8988T (cell line): ENCODE measurements around the gene NUDT7.

Experiments
- DNase-seq: peaks from one replicate; pipeline ENCODE4 v3.0.0; 2011

Gene NUDT7

DNA sequence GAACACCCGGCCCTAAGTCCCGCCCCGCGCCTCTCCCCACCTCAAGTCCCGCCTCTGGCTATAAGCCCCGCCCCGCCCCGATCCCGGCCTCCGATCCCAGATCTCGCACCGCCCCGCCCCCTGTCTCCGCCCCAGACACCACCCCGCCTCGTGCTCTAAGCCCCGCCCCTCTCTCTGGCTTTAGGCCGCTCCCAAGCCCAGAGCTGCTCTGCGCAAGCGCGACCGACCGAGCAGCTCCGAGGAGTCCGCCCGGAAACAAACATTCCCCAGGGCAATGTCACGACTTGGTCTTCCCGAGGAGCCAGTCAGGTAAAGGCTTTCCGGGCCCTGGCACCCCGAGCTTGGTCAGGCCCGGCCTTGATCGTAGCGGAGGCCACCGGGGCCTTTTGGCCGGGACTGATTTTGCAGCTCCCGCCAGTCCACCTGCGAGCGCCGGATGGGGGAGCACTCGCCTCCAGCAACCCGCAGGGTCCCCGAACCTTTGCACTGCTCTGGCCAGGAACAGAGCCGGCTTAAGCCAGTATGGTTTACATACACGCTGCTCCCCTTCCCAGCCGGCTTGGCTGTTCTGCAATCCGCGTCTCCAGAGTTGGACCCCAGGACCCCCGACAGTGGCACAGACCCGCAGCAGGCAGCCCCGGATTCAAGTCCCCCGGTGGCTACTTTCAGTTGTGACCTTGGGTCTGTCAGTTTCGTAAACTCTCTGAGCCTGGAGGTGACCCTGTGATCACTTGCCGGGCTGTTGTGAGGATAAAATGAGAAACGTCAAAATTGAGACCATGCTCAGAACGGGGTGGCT lies at the start of gene NUDT7:
Gene NUDT7 (plus strand): TSS at position 206 of the 799 bp plus-strand sequence. CDS start 69 bp downstream, at position 275.
- peak; percentile 94 for DNase-seq

DNA sequence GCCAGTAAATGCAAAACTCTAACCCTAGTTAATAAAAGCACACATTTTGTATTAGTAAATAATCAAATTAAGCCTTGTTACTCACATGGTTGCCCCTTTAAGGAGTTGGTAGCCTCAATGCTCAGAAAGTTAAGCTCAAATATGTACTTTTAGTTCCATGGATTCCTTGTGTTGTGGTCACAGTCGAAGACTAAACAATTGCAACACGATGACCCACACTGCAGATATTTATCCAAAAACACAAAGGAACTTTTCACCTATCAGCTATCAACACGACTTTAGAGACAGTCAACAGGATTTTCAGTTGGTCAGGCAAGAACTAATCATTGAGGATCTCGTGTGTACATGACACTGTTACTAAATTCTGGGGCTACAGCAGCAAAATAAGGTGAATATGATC lies 47.4 kb upstream of the NUDT7 start:
- DNase-seq: no peak

DNA sequence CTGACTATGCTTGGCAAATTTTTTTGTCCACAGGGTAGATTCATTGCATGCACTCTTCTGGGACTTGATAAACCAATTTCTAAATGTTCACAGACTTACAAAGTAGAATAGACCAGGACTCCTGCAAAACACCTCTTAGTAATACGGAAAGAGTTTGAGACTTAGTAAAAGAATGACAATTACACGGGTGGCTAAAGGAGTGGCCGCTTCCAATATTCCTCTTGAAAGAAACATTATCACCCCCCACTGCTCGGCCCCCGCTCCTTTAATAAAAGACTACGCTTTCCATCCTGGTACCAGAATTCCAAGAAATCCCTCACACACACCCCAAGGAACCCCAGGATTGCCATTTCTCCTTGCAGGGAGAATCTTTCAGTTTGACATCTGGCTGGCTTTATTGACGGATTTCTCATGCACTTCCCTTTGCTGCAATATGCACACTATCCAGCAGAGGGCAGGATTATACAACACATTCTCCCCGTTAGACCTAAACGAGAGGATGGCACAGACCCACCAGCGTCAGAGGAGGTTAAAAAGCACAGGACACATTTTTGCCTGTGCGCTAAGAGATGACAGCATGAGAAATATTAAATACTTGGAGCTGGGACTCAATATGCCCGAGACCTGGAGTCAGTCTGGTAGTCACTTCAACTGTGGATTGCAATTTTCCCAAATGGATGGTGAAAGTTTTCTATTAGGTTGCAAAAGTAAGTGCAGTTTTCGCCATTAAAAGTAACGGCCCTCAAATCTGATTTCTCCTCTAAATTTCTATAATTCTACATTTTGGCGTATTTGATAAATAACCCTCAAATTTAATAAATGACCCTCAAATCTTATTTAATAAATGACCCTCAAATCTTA lies 46.6 kb upstream of the NUDT7 start:
- peak; percentile 35 for DNase-seq

DNA sequence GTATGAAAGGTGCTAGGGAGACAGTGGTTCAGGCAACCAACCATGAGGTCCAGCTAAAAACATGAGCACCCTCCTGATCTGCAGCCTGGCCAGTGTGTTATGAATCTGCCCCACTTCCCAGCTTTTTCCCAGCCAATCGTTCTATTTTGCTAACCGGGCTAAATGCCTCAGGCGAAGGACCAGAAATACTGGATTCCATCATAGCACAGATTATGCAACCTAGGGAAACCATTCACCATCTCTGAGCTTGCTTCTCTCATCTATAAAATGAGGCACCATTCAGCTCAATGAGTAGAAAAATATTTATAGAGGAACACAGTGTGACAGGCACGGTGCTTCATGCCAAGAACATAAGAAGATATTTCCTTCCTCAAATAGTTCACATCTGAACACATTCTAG lies 45.2 kb upstream of the NUDT7 start:
- DNase-seq: no peak

DNA sequence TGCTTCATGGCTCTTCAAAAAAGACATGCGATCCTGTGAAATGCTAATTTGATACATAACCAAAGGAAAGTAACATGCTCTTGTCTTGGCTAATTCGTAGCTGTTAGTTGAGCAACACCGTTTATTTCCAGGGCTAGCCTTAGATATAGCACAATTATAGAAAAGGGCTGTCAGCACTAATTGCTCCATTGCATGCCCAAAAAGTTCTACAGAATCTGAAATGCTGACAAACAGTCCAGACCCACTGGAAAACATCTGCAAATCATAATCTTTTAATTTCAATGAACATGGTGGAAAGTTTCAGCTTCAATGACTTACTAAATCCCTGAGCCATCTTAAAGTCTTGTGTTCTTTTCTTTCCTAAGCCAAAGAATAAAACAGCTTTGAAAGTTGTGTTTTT lies 42.9 kb upstream of the NUDT7 start:
- no peak for DNase-seq

DNA sequence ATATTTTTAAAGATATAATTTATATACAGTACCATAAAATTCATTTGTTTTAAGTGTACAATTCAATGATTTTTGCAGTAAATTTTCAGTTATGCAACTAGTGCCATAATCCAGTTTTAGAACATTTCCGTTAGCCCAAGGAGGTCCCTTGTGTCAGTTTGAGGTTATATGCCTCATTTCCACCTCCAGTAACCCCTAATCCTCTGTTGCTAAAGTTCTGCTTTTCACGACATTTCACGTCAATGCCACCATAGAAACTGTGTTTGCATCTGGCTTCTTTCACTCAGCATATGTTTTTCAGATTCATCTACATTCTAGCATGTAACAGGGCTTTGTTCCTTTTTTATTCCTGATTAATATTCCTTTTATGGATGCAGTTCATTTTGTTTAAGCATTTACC lies 42.4 kb upstream of the NUDT7 start:
- no peak for DNase-seq

DNA sequence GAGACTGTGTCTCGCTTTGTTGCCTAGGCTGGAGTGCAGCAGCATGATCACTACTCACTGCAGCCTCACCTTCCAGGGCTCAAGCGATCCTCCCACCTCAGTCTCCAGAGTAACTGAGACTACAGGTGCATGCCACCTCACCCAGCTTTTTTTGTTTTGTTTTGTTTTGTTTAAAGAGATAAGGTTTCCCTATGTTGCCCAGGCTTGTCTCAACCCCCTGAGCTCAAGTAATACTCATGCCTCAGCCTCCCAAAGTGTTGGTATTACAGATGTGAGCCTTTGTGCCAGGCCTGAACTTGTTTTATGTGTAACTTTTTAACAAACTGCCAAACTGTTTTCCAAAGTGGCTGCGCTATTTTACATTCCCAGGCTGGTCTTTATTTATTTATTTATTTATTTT lies 41.8 kb upstream of the NUDT7 start:
- DNase-seq: no peak

DNA sequence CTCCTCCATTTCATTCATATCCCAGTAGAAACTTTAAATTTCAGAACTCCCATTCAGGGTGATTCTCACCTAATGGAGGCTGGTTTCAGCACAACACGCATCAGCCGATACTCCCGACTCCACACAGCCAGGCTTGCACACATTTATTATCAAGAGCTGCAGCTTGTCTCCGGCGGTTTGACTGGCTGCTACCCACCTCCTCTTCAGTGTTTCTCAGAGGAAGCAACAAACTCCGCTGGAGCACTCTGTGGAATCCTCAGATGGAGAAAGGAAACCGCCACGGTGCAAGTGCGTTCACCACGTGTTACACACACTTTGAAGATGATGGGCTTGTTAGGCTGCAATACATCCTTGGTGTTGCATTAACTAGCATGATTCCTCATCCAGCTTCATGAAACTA lies 39.7 kb upstream of the NUDT7 start:
- no peak for DNase-seq

DNA sequence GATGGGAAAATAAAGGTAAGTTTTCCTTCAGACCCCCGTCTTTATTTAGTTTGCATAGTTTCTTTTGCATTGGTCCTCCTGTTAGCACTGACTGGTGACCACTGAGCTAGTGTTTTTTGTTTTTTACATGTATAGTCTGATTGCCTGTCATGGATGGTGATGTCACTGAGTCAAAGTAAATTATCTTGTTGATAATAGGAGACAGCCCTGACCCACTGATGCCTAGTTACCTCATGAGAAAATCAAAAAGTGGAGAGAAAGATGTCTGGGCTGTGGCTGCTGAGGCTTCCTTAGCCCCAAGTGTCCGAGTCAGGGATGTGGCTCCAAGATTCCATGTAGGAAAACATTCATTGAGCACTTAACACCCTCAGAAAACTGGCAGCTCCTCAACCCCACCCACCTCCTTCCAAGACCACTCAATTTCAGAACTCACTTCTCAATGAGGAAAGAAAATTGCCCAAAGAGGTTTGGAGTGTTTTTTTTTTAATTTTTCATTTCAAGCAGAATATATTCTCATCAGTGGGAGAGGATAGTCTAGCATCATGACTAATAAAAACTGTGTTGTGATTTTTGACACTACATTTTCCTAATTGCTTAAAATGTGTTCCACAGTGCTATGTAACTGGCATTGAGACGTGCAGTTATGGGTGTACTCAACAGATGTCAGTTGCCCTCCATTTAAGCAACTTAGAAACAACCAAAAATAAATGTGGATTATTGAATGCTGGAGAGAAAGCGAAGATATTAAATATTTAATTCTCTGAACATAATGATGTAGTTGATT lies 38.7 kb upstream of the NUDT7 start:
- no peak for DNase-seq

DNA sequence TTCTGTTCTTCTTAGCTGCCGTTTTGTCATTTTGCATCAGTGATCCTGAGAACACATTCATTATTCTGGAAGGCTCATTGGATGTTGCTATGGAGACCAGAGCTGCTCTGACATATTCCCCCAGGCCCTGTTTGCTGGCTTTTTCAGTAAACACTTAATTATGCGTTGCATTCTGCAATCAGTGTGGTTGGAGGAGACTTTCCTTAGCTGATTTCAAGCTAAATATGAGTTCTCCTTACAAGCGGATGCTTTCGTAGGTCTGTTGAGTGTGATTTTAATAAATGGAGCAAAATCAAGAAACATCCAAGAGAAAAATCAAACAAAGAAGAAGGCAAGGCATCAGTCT lies 38.2 kb upstream of the NUDT7 start:
- DNase-seq: no peak

DNA sequence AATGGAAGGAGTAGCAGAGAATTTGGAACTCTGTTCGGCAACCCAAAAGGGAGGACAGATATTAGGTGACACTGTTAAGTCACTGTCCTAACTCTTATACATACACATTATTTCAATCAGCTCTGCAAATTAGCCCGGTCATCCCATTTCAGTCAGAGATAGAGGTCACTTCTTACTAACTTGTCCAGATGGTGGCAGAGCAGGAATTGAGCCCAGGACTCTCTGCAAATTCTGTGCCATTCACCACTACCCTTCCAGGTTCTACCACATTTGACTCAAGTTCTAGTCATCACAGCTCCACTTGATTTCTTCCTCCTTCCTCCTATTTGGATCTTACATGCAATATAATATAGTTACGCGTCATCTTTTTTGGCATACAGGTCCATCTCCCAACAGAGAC lies 35.9 kb upstream of the NUDT7 start:
- no peak for DNase-seq

DNA sequence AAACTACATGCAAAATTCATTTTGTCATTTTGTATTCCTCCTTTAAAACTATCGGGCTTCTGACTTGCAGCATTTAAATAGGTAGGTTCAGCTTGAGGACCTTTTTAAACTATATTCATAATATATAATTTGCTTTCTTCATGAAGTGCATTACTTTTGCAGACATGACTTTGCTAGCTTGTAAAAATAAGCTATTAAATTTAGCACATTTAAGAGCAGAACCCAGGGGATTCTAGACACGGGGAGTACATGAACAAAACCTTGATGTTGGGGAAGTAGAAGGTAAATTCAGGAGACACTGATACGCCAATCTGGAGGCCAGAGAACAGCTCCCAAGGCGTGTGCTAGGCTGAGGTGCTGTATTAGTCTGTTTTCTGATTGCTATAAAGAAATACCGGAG lies 32.3 kb upstream of the NUDT7 start:
- DNase-seq: no peak

DNA sequence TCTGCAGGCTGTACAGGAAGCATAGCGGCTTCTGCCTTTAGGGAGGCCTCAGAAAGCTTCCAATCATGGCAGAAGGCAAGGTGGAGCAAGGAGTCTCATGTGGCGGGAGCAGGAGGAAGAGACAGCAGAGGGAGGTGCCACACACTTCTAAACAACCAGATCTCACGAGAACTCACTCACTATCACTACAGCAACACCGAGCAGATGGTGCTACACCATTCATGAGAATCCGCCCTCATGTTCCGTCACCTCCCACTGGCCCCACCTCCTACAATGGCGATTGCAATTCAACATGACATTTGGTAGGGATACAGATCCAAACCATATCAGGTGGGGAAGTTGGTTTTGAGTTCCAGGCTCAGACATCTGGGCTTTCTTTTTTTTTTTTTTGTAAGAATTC lies 31.9 kb upstream of the NUDT7 start:
- no peak for DNase-seq

DNA sequence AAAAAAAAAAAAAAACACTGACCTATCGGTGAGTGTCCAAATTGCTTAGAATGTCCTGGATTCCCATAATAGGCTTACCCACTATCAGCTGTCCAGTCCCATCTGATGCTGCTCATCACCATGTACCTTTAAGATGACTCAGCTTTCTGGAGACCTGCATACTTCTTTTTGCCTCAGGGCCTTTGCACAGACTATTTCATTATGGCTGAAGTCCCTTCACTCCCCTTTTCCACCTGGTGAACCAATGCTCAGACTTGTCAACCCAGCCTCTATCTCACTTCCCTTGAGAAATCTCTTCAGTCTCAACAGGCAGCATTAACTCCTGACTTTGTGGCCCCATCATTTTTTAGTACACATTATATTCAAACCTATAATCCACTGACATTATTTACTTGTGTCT lies 29.7 kb upstream of the NUDT7 start:
- DNase-seq: no peak

DNA sequence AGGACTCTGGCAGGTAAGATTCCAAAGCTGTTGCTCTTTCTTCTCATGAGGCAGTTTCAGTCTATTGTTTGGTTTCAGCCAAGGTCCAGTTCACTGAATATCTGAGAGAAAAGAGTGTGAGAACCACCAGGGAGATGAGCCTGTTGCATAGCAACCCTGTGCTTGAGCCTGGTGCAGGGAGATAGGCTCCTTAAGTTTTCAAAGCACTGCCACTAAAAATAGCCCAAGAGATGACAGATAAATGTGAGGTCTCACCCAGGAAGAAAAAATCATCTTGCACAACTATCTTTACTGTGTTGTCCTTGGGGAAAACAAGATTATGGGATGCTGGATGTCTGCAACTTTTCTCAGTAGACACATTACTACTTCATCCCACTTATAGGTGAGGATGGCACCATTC lies 26.2 kb upstream of the NUDT7 start:
- DNase-seq: no peak

DNA sequence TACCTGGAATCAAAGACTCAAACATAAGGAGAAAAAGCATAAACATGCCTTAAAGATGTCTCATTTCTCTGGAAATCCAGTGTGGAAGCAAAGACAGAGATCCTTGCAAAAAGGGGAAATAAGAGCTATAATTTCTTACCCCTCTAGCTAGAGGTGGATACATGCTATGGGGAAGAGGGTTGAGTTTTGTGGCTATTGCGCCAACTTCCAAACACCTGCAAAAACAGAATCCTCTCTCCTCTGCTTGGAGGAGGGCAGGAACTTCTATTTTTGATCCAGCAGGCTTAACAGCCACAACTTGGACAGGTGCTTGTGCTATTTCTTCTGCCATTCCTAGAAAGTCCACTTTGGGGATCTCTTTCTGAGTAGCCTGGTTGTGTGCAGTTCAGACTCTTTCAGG lies 21.5 kb upstream of the NUDT7 start:
- no peak for DNase-seq

DNA sequence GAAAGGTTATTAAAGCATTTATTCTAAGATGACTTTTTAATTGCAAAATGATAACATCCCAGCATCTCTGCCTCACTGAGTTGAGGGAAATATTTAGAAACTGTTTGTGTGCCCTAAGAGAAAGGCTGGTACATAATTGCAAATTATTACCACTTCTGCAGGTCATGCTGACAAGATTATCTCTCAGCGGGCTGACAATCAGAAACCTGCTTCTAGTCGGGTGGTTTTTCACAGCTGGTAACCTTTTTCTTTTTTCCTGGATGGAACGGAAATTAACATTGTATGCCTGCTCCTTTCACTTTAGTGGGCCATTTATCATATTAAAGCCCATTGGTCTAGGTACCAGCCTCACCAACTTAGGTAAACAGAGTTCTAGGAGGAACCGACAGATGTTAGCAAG lies 17.0 kb upstream of the NUDT7 start:
- DNase-seq: no peak

DNA sequence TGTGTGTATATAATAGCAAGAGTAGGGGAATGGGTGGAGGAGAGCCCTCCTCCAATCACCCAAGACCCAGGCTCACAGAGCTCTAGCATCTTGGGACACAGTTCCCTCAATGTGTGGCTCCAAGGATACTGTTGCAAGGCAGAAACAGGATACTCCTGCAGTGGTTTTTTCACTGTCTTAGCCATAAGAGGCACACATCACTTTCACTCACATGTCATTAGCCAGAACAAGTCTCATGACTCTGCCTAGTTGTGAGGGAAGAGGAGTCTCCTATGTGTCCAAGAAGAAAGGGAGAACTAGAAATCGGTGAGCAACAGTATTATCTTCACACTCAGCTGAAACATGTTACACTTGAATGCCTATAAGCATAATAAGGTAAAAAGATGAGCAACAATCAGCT lies 11.1 kb upstream of the NUDT7 start:
- DNase-seq: no peak

DNA sequence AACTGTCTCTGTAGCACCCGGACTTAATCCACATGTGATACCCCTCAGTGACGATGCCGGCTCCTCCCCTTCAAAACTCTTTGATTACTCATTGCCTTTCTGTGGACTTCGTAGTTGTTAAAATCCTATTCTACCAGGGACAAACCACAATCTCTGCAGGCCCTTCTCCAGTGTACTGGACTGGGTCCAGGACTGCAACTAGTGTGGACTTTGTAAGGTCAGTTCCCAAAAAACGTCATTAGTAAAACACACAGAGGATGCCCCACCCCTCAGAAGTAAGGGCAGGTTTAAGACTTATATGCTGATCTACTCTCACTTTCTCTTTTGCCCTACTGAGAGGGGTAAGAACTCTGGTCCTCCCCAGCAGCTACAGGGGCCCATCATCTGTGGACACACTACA lies 10.5 kb upstream of the NUDT7 start:
- no peak for DNase-seq

DNA sequence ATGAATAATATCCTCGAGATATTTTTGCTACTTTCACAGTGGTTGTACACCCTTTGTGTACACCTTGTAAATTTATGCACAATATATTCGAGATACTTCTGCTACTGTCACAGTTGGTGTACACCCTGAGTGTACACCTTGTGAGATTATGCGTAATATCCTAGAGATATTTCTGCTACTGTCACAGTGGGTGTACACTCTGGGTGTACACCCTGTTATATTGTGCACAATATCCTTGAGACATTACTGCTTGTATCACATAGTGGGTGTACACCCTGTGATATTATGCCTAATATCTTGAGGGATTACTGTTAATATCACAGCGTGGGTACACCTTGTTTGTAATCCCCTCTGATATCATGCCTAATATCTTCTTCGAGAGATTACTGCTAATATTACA lies 7.2 kb upstream of the NUDT7 start:
- no peak for DNase-seq

DNA sequence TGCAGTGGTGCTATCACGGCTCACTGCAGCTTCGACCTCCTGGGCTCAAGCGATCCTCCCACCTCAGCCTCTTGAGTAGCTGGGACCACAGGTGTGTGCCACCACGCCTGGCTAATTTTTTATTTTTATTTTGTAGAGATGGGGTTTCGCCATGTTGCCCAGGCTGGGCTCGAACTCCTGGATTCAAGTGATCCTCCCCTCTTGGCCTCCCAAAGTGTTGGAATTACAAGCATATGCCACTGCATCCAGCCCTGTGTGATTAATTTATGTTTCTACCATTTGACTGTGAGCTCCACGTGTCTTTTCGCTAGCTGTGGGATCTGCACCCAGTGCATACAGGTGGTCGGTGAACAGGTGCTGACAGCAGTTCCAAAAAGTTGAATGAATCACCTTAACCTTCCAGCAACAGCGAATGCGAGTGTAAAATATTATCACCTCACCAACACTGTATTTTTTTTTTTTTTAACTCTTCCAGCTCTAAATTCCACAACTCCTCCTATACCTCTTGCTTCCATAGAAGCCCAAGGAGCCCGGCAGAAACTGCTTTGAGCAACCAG lies 484 bp upstream of the NUDT7 start:
- DNase-seq: no peak

DNA sequence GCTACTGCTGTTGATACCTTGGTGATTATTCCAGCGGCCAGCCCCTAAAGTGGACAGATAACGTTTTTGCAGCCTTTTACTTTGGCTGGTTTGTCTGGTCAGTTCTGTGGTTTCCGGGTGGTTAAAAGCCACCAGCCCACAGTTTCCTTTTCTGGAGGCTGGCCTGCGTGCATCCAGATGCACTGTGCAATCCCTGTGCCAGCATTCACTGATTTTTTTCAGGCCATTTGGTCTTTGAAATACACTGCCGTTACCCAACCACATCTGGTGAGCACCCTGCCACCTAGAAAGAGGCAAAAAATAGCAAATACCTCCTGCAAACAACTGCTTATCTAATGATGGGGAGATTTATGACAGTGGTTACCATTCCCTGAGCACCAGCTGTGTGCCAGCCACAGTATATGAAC lies 797 bp downstream of the NUDT7 start:
- no peak for DNase-seq

DNA sequence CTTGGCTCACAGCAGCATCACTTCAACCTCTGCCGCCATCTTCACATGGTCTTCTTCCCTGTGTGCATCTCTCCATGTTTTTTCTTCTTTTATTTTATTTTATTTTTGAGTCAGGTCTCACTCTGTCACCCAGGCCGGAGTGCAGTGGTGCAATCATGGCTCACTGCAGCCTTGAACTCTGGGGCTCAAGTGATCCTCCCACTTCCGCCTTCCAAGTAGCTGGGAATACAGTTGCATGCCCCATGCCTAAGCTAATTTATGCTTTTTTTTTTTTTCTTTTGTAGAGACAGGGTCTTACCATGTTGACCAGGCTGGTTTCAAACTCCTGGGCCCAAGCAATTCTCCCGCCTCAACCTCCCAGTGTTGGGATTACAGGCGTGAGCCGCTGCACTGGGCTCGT lies 1.9 kb downstream of the NUDT7 start:
- DNase-seq: no peak
